NCI-H524 treated with DMSO at 0.1 percent for 48 hours (cell line): ENCODE results near the gene RNPS1.
A peak's percentile ranks its signal among the peaks of the same experiment; 100 is the strongest.
"Not testable (repeated sequence)": the region's sequence is repeated elsewhere in the genome, so short reads cannot be mapped to it uniquely, and the experiment has no call there.

ENCODE experiments used
- DNase-seq: peaks from one replicate; lab custom pipeline; 2025; lab: John Stamatoyannopoulos, UW

Gene RNPS1

GRCh38 chr16:2257726-2258125, 10.2 kb downstream of the RNPS1 start:
- no peak for DNase-seq

- DNase-seq: no peak
These were observed 11.3 kb downstream of the RNPS1 start for GRCh38 chr16:2256531-2257140.

GRCh38 chr16:2253293-2253692, 14.6 kb downstream of the RNPS1 start:
- no peak for DNase-seq

GRCh38 chr16:2252806-2253148, 15.1 kb downstream of the RNPS1 start:
- DNase-seq: no peak

- DNase-seq: peak; percentile 75
These were observed 16.4 kb downstream of the RNPS1 start, which contains the start of gene ECI1 for GRCh38 chr16:2251296-2252111. Gene ECI1 (minus strand): TSS chr16:2251587. CDS start chr16:2251566, 21 bp downstream.

- no peak for DNase-seq
These were observed 17.2 kb downstream of the RNPS1 start for GRCh38 chr16:2250652-2251295.

- no peak for DNase-seq
These were observed 21.5 kb downstream of the RNPS1 start for GRCh38 chr16:2246301-2246885.

- no peak for DNase-seq
These were observed 22.8 kb downstream of the RNPS1 start for GRCh38 chr16:2244926-2245795.

GRCh38 chr16:2244301-2244700, 23.6 kb downstream of the RNPS1 start:
- peak; percentile 23 for DNase-seq

GRCh38 chr16:2243781-2244180, 24.1 kb downstream of the RNPS1 start:
- no peak for DNase-seq

- DNase-seq: no peak
These were observed 24.8 kb downstream of the RNPS1 start for GRCh38 chr16:2243031-2243528.

- DNase-seq: no peak
These were observed 25.3 kb downstream of the RNPS1 start for GRCh38 chr16:2242598-2242997.

GRCh38 chr16:2240331-2240730, 27.6 kb downstream of the RNPS1 start:
- not testable (repeated sequence) for DNase-seq

GRCh38 chr16:2238838-2239675, 28.9 kb downstream of the RNPS1 start:
- no peak for DNase-seq

GRCh38 chr16:2238150-2238837, 29.6 kb downstream of the RNPS1 start:
- DNase-seq: no peak

GRCh38 chr16:2237493-2238149, 30.3 kb downstream of the RNPS1 start:
- DNase-seq: no peak

- no peak for DNase-seq
These were observed 30.8 kb downstream of the RNPS1 start for GRCh38 chr16:2237102-2237482.

- DNase-seq: no peak
These were observed 31.4 kb downstream of the RNPS1 start, which contains the start of gene DNASE1L2 for GRCh38 chr16:2236337-2237101. Gene DNASE1L2 (plus strand): TSS chr16:2236444. CDS start chr16:2236817, 373 bp downstream.
